H9 (cell line): Measurements from ENCODE around the gene LPAR2. TPM values are rescaled to one million over a fixed set of nuclear protein-coding genes. Genes with fewer than 3 reads are reported as not detected.

ENCODE experiments used
- DNase-seq: peaks from one replicate; pipeline ENCODE4 v3.0.0-alpha.2; 2017
- H2AFZ ChIP-seq: one replicate; pipeline ENCODE4 v1.6.1; 2013; ENCODE audit warnings: mild to moderate bottlenecking, low read length, control low read depth, moderate library complexity
- H2AK5ac ChIP-seq: 2 replicates; pipeline ENCODE4 v1.6.1; 2013; ENCODE audit warnings: low read length, control low read depth, mixed read lengths; ENCODE audit not compliant: insufficient read length
- H2BK120ac ChIP-seq: one replicate; pipeline ENCODE4 v1.6.1; 2013; ENCODE audit warnings: low read depth, mild to moderate bottlenecking, low read length, control low read depth, inconsistent platforms; ENCODE audit not compliant: poor library complexity, severe bottlenecking
- H2BK12ac ChIP-seq: 2 replicates; pipeline ENCODE4 v1.6.1; 2013; ENCODE audit warnings: low read length, control low read depth, mixed read lengths, low read depth; ENCODE audit not compliant: insufficient read length
- H2BK15ac ChIP-seq: 2 replicates; pipeline ENCODE4 v1.6.1; 2013; ENCODE audit warnings: low read depth, low read length, control low read depth
- H2BK20ac ChIP-seq: one replicate; pipeline ENCODE4 v1.6.1; 2013; ENCODE audit warnings: low read depth, mild to moderate bottlenecking, low read length, control low read depth, inconsistent platforms; ENCODE audit not compliant: poor library complexity, severe bottlenecking
- H2BK5ac ChIP-seq: 2 replicates; pipeline ENCODE4 v1.6.1; 2013; ENCODE audit warnings: low read length, control low read depth, mixed read lengths; ENCODE audit not compliant: insufficient read length
- H3K14ac ChIP-seq: 2 replicates; pipeline ENCODE4 v1.6.1; 2013; ENCODE audit warnings: low read length, control low read depth; ENCODE audit not compliant: insufficient read depth
- H3K18ac ChIP-seq: 2 replicates; pipeline ENCODE4 v1.6.1; 2013; ENCODE audit warnings: low read depth, mild to moderate bottlenecking, mixed read lengths, low read length, control low read depth; ENCODE audit not compliant: insufficient read length
- H3K23ac ChIP-seq: 2 replicates; pipeline ENCODE4 v1.6.1; 2013; ENCODE audit warnings: low read length, control low read depth, mixed read lengths, low read depth; ENCODE audit not compliant: insufficient read length
- H3K23me2 ChIP-seq: 2 replicates; pipeline ENCODE4 v1.6.1; 2013; ENCODE audit warnings: low read depth, mild to moderate bottlenecking, mixed read lengths, low read length, control low read depth; ENCODE audit not compliant: insufficient read length, poor library complexity, severe bottlenecking
- H3K27ac ChIP-seq: 2 replicates; pipeline ENCODE4 v1.5.1; 2013; ENCODE audit warnings: low read length, control low read depth, mixed read lengths, low read depth; ENCODE audit not compliant: insufficient read length
- H3K27me3 ChIP-seq: 2 replicates; pipeline ENCODE4 v1.6.1; 2013; ENCODE audit warnings: low read length, control low read depth, inconsistent platforms; ENCODE audit not compliant: insufficient read depth
- H3K4ac ChIP-seq: 2 replicates; pipeline ENCODE4 v1.6.1; 2013; ENCODE audit warnings: low read depth, mild to moderate bottlenecking, control low read depth, inconsistent platforms, low read length, moderate library complexity
- H3K4me1 ChIP-seq: 2 replicates; pipeline ENCODE4 v1.6.1; 2013; ENCODE audit warnings: low read length, control low read depth, inconsistent platforms; ENCODE audit not compliant: insufficient read depth
- H3K4me2 ChIP-seq: 2 replicates; pipeline ENCODE4 v1.6.1; 2013; ENCODE audit warnings: low read length, control low read depth, mixed read lengths; ENCODE audit not compliant: insufficient read length, insufficient read depth
- H3K56ac ChIP-seq: 2 replicates; pipeline ENCODE4 v1.6.1; 2013; ENCODE audit warnings: low read depth, mild to moderate bottlenecking, mixed read lengths, low read length, control low read depth; ENCODE audit not compliant: insufficient read length
- H3K79me1 ChIP-seq: 2 replicates; pipeline ENCODE4 v1.6.1; 2013; ENCODE audit warnings: low read depth, mild to moderate bottlenecking, moderate library complexity, low read length, control low read depth, inconsistent platforms; ENCODE audit not compliant: insufficient read depth, poor library complexity, severe bottlenecking
- H3K79me2 ChIP-seq: 2 replicates; pipeline ENCODE4 v1.6.1; 2013; ENCODE audit warnings: low read length, control low read depth, inconsistent platforms; ENCODE audit not compliant: insufficient read depth
- H3K9ac ChIP-seq: 2 replicates; pipeline ENCODE4 v1.6.1; 2013; ENCODE audit warnings: low read length, control low read depth, mixed read lengths; ENCODE audit not compliant: insufficient read length; ENCODE audit errors: extremely low read depth
- H3K9me3 ChIP-seq: one replicate; pipeline ENCODE4 v1.6.1; 2013; ENCODE audit warnings: low read depth, low read length, inconsistent platforms; ENCODE audit not compliant: control insufficient read depth
- H3T11ph ChIP-seq: one replicate; pipeline ENCODE4 v1.6.1; 2013; ENCODE audit warnings: mild to moderate bottlenecking, low read length, control low read depth, inconsistent platforms
- H4K20me1 ChIP-seq: one replicate; pipeline ENCODE4 v1.6.1; 2013; ENCODE audit not compliant: control insufficient read depth, insufficient read length, insufficient read depth
- H4K5ac ChIP-seq: 2 replicates; pipeline ENCODE4 v1.6.1; 2013; ENCODE audit warnings: low read depth, mild to moderate bottlenecking, mixed read lengths, low read length, control low read depth; ENCODE audit not compliant: insufficient read length
- H4K8ac ChIP-seq: replicated peaks from 2 replicates; pipeline ENCODE4 v1.6.1; 2013; ENCODE audit warnings: low read length, control low read depth, mixed read lengths, low read depth; ENCODE audit not compliant: insufficient read length
- H4K91ac ChIP-seq: 2 replicates; pipeline ENCODE4 v1.6.1; 2013; ENCODE audit warnings: low read depth, mild to moderate bottlenecking, moderate library complexity, mixed read lengths, low read length, control low read depth; ENCODE audit not compliant: insufficient read length
- H3K27ac Mint-ChIP-seq, 3 experiments: 2 replicates in 2 of 3; 3 replicates in 1 of 3; pipeline ENCODE4 v1.8.0; 2020 to 2021; ENCODE audit warnings: mixed read lengths in 3 of 3, mild to moderate bottlenecking in 1 of 3, moderate library complexity in 1 of 3
- H3K27me3 Mint-ChIP-seq: 2 replicates; pipeline ENCODE4 v1.8.0; 2021; ENCODE audit warnings: low read depth, mild to moderate bottlenecking, moderate library complexity, mixed read lengths
- H3K36me3 Mint-ChIP-seq, 3 experiments: 2 replicates in 2 of 3; 3 replicates in 1 of 3; pipeline ENCODE4 v1.8.0; 2020 to 2021; ENCODE audit warnings: low read depth in 3 of 3, mixed read lengths in 3 of 3; ENCODE audit not compliant: insufficient read depth in 1 of 3
- H3K4me1 Mint-ChIP-seq, 2 experiments: 2 replicates each; pipeline ENCODE4 v1.8.0; 2020; ENCODE audit warnings: mixed read lengths in 2 of 2
- H3K4me3 Mint-ChIP-seq, 2 experiments: 2 replicates in 1 of 2; 3 replicates in 1 of 2; pipeline ENCODE4 v1.8.0; 2020 to 2021; ENCODE audit warnings: mild to moderate bottlenecking in 2 of 2, mixed read lengths in 2 of 2, moderate library complexity in 1 of 2
- H3K9me3 Mint-ChIP-seq, 2 experiments: 2 replicates in 1 of 2; 3 replicates in 1 of 2; pipeline ENCODE4 v1.8.0; 2020; ENCODE audit warnings: mild to moderate bottlenecking in 2 of 2, mixed read lengths in 2 of 2, moderate library complexity in 1 of 2
- WGBS: extraction: QIAGEN DNeasy Blood & Tissue Kit; methylation state at CpG from one replicate; pipeline ENCODE4 v1.1.7; 2013; ENCODE audit warnings: missing lambda C conversion rate, low lambda C conversion rate, mixed read lengths; ENCODE audit not compliant: insufficient read length; ENCODE audit errors: extremely low coverage; 5-methylcytosine and 5-hydroxymethylcytosine counted together
- total RNA-seq: library from RNA; stranded (reverse); gene quantifications from 2 replicates; pipeline ENCODE4 v1.2.1, GENCODE V29; 2021
- TF ChIP-seq, protein P1 (sequence below): fragments of 200-600 bp; sonication (generic); conservative IDR thresholded peaks from 3 replicates; pipeline ENCODE4 v1.8.0; 2021; ENCODE audit warnings: antibody characterized with exemption, mild to moderate bottlenecking

LPAR2 gene
- total RNA-seq, 1 experiment from 2014 or later: 51.8 TPM

DNA sequence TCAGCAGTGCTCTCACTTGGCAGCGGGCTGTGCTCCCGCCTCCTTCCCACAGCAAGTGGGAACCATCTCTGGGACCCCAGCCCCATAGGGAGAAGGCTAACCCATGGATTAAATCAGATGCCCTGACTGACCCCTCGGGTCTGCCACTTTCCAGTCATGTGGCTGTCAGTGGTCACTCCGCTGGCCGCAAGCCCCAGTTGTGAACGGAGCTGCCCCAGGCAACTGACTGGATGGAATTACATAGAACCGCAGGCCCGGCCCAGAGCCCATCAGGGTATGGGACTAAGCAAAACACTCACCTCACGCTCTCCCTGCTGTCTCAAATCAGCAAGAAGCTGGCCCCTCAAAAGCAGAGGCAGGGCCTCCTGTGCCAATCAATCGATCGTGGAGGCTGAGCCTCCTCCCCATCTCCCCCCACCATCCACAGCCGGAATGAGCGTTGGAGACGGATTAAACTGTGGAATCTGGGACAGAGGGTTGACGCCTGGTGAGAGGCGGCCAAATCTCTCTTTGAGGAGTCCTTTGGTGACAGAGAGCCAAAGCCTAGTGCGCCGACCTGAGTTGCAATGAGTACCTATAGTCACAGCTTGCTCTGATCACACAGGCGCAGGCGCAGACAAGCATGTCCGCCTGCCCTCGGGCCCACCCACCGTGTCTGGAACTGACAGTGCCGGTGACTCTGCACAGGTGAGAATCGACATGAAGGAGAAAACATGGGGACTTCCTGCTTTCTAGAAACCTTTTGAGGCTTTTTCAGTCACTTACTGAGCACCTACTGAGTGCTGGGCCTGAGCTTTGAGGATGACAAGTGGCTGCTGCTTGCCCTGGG, 48.3 kb downstream of the LPAR2 start:
- Histone ChIP-seq H3K9me3 (no peaks in the 10 kb centered on the region), H2BK12ac (no peak overlapping the region), H2BK5ac (no peak overlapping the region), H3K27ac (no peak overlapping the region), H3K56ac (no peak overlapping the region), H3K4me2 (no peak overlapping the region), H4K91ac (no peak overlapping the region), H3K14ac (no peak overlapping the region; the same call in 1 of the 2 replicates), H3K9ac (no peak overlapping the region), H3K18ac (no peak overlapping the region), H2AK5ac (no peak overlapping the region), H2BK15ac (no peak overlapping the region), H2BK20ac (no peak overlapping the region), H3K23me2 (no peaks in the 10 kb centered on the region), H3K79me1 (no peaks in the 10 kb centered on the region), H2BK120ac (no peak overlapping the region), H4K20me1 (no peaks in the 10 kb centered on the region), H3K23ac (no peak overlapping the region), H3K4ac (no peak overlapping the region), H4K8ac (no peak overlapping the region), H4K5ac (no peak overlapping the region), H2AFZ (no peak overlapping the region), H3K79me2 (no peaks in the 10 kb centered on the region), H3K4me1 (peaks cover 3% of the 10 kb centered on the region; the same call in 1 of the 2 replicates), H3T11ph (no peak overlapping the region), H3K27me3 (no peaks in the 10 kb centered on the region)
- no peak for DNase-seq
- WGBS: no CpG with 5 or more reads among the region's 25 CpGs
- TF ChIP-seq, protein P1, sequence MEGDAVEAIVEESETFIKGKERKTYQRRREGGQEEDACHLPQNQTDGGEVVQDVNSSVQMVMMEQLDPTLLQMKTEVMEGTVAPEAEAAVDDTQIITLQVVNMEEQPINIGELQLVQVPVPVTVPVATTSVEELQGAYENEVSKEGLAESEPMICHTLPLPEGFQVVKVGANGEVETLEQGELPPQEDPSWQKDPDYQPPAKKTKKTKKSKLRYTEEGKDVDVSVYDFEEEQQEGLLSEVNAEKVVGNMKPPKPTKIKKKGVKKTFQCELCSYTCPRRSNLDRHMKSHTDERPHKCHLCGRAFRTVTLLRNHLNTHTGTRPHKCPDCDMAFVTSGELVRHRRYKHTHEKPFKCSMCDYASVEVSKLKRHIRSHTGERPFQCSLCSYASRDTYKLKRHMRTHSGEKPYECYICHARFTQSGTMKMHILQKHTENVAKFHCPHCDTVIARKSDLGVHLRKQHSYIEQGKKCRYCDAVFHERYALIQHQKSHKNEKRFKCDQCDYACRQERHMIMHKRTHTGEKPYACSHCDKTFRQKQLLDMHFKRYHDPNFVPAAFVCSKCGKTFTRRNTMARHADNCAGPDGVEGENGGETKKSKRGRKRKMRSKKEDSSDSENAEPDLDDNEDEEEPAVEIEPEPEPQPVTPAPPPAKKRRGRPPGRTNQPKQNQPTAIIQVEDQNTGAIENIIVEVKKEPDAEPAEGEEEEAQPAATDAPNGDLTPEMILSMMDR: no peak
- Mint-ChIP-seq H3K27me3 (peaks cover 31% of the 10 kb centered on the region), H3K9me3 (0 out of 5 replicates have a peak, but pooled peaks cover 0 to 4% of the 10 kb centered on the region in 2 experiments), H3K27ac (0 out of 7 replicates have a peak overlapping the region, but pooled peaks of 1 of the 3 experiments have one; percentile 68), H3K36me3 (no peaks in the 10 kb centered on the region), H3K4me3 (no peak overlapping the region), H3K4me1 (peaks cover 9 to 15% of the 10 kb centered on the region in 2 experiments)
